ENCODE measurements around the gene STON2. TPM values are rescaled to one million over a fixed set of nuclear protein-coding genes. Genes with fewer than 3 reads are reported as not detected.

The STON2 gene
- total RNA-seq, 1 donor from 2014 or later, result 66.8 TPM

DNA sequence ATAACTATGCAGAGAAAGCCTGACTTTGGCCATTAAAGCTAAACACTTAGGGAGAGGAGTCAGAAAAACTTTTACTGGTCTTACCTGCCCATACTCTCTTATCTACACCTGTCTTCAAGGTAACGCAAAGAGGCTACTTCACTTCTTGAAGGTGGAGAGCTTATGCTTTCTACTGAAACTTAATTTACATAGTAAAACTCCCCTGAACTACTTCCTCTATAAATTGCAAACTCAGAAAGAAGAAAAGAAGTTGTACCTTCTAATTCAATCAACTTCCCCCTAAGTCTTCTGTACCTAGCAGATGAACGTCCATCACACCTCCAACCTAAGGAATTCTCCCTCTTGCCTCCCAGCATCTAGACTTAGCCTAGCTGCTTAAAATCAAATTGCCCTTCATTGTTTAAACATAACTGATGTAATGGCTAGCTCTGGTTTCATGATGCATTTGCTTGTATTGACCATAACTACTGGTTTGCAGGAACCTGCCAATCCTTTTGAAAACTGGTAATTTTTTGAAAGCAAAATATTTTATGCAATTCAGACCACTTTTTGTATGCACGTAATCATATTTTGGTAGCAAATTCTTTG, 87.7 kb downstream of the STON2 start:
- no peaks in the 10 kb centered on the region for H3K36me3 Mint-ChIP-seq (ENCODE audit: low read depth, unreplicated experiment)
- H3K4me1 Mint-ChIP-seq (ENCODE audit: unreplicated experiment), result peaks cover 85% of the 10 kb centered on the region
- H3K27me3 Mint-ChIP-seq (ENCODE audit: unreplicated experiment), result no peaks in the 10 kb centered on the region
- peak overlapping the region; percentile 28 for H3K27ac Mint-ChIP-seq (ENCODE audit: unreplicated experiment)
- H3K9me3 Mint-ChIP-seq (ENCODE audit: unreplicated experiment), result no peaks in the 10 kb centered on the region
- no peak overlapping the region for H3K4me3 Mint-ChIP-seq (ENCODE audit: unreplicated experiment)
- DNase-seq (ENCODE audit: low spot score), result no peak
- TF ChIP-seq, protein P1, sequence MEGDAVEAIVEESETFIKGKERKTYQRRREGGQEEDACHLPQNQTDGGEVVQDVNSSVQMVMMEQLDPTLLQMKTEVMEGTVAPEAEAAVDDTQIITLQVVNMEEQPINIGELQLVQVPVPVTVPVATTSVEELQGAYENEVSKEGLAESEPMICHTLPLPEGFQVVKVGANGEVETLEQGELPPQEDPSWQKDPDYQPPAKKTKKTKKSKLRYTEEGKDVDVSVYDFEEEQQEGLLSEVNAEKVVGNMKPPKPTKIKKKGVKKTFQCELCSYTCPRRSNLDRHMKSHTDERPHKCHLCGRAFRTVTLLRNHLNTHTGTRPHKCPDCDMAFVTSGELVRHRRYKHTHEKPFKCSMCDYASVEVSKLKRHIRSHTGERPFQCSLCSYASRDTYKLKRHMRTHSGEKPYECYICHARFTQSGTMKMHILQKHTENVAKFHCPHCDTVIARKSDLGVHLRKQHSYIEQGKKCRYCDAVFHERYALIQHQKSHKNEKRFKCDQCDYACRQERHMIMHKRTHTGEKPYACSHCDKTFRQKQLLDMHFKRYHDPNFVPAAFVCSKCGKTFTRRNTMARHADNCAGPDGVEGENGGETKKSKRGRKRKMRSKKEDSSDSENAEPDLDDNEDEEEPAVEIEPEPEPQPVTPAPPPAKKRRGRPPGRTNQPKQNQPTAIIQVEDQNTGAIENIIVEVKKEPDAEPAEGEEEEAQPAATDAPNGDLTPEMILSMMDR (IDR thresholded peaks at IDR 0.05; ENCODE audit: unreplicated experiment), result no peak

DNA sequence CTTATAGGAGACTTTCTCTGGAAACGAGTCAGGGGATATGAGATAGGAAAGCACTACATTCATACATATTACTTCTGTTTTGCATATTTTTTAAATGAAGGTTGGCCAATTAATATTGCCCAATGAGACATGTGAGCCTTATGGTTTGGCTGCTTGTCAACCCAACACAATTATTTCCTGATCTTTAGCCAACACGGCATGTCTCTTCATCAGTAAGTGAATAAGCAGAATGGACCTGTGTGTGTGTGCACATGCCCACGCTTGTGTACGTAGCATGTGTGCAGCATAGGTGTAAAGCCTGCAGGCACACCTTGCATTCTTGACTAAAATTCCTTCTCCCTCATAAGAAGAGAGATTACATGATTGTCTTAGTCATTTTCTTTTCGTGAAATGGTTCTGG, 88.3 kb downstream of the STON2 start:
- Mint-ChIP-seq H3K4me1 (ENCODE audit: unreplicated experiment) (peaks cover 83% of the 10 kb centered on the region), H3K4me3 (ENCODE audit: unreplicated experiment) (no peak overlapping the region), H3K27me3 (ENCODE audit: unreplicated experiment) (no peaks in the 10 kb centered on the region), H3K27ac (ENCODE audit: unreplicated experiment) (peak overlapping the region; percentile 78), H3K36me3 (ENCODE audit: low read depth, unreplicated experiment) (no peaks in the 10 kb centered on the region), H3K9me3 (ENCODE audit: unreplicated experiment) (no peaks in the 10 kb centered on the region)
- TF ChIP-seq, protein P1 (IDR thresholded peaks at IDR 0.05; ENCODE audit: unreplicated experiment), result no peak
- DNase-seq (ENCODE audit: low spot score), result no peak

DNA sequence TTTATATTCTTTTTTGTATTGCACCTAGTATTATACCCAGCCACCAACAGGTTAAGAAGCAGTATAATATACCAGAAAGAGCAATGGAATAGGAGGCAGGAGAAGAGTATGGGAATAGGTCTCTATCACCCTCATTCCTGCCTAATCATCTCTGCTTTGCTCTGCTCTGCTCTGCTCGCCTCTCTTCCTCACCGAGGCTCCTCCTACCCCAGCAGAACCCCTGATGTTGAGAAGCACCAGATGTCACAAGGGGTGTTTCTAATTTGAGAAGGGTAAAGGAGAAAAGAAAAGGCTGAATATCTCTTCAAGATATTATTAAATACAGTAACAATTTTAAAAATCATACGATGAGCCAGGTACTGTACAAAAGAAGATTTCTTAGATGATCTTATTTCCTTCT, 89.0 kb downstream of the STON2 start:
- TF ChIP-seq, protein P1 (IDR thresholded peaks at IDR 0.05; ENCODE audit: unreplicated experiment), result no peak
- H3K9me3 Mint-ChIP-seq (ENCODE audit: unreplicated experiment), result no peaks in the 10 kb centered on the region
- DNase-seq (ENCODE audit: low spot score), result no peak
- H3K4me3 Mint-ChIP-seq (ENCODE audit: unreplicated experiment), result no peak overlapping the region
- no peaks in the 10 kb centered on the region for H3K36me3 Mint-ChIP-seq (ENCODE audit: low read depth, unreplicated experiment)
- no peaks in the 10 kb centered on the region for H3K27me3 Mint-ChIP-seq (ENCODE audit: unreplicated experiment)
- peaks cover 81% of the 10 kb centered on the region for H3K4me1 Mint-ChIP-seq (ENCODE audit: unreplicated experiment)
- H3K27ac Mint-ChIP-seq (ENCODE audit: unreplicated experiment), result peak overlapping the region; percentile 78

DNA sequence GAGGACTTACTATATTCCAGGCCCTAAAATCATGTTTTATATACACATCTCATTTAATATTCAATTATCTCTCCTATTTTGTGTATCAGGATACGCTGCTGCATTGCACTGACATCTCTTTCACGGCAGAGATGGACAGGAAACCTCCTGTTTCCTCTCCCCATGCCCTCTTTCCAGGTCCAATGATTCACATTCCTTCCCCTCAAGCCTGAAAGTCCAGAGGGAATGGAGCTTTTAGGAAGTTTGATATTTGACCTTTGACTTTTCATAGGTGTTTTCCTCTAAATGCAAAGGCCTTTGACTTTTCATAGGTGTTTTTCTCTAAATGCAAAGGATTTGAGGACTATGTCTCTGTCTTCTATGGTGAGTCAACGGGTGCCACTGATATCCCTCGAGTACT, 89.5 kb downstream of the STON2 start:
- peaks cover 76% of the 10 kb centered on the region for H3K4me1 Mint-ChIP-seq (ENCODE audit: unreplicated experiment)
- no peak for DNase-seq (ENCODE audit: low spot score)
- TF ChIP-seq, protein P1 (IDR thresholded peaks at IDR 0.05; ENCODE audit: unreplicated experiment), result no peak
- H3K9me3 Mint-ChIP-seq (ENCODE audit: unreplicated experiment), result no peaks in the 10 kb centered on the region
- peaks cover 3% of the 10 kb centered on the region for H3K36me3 Mint-ChIP-seq (ENCODE audit: low read depth, unreplicated experiment)
- peak overlapping the region; percentile 78 for H3K27ac Mint-ChIP-seq (ENCODE audit: unreplicated experiment)
- no peak overlapping the region for H3K4me3 Mint-ChIP-seq (ENCODE audit: unreplicated experiment)
- H3K27me3 Mint-ChIP-seq (ENCODE audit: unreplicated experiment), result no peaks in the 10 kb centered on the region

DNA sequence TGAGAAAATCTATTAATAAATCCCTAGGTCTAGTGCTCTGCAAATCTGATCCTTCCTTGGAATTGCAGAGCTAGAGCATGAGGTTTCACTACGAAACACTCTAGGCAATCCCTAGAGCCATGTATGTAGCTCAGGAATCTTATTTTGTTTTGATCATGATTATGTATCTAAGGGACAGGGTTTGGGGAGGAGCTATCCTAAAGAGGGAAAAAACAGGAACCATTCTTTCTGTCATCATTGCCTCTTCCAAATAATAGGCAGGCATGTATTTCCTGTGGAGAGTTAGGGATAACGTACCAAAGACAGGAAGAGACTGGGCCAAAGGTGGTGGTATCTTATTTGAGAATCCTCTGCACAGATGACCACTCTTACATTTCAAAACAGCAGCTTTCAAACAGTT, 90.6 kb downstream of the STON2 start:
- peaks cover 73% of the 10 kb centered on the region for H3K4me1 Mint-ChIP-seq (ENCODE audit: unreplicated experiment)
- H3K36me3 Mint-ChIP-seq (ENCODE audit: low read depth, unreplicated experiment), result peaks cover 5% of the 10 kb centered on the region
- TF ChIP-seq, protein P1 (IDR thresholded peaks at IDR 0.05; ENCODE audit: unreplicated experiment), result no peak
- H3K27me3 Mint-ChIP-seq (ENCODE audit: unreplicated experiment), result no peaks in the 10 kb centered on the region
- H3K4me3 Mint-ChIP-seq (ENCODE audit: unreplicated experiment), result no peak overlapping the region
- no peaks in the 10 kb centered on the region for H3K9me3 Mint-ChIP-seq (ENCODE audit: unreplicated experiment)
- no peak for DNase-seq (ENCODE audit: low spot score)
- H3K27ac Mint-ChIP-seq (ENCODE audit: unreplicated experiment), result peak overlapping the region; percentile 65

Measured in endothelial cell (in vitro differentiated cells).